Measurements from ENCODE around the gene RPS6KB2.

DNA sequence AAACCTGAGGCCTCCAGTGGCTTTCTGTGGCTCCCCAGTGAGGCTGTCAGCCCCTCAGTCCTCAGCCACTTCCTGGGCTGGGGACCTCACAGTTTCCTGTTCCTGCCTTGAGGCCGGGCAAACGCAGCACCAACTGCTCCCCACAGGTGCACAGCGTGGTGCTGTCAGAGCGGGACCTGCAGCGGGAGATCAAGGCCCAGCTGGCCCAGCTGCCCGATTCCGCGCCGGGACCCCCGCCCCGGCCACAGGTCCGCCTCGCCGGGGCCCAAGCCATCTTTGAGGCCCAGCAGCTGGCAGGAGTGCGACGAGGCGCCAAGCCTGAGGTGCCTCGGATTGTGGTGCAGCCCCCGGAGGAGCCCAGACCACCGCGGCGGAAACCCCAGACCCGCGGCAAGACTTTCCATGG lies 19.0 kb upstream of the RPS6KB2 start:
- TF ChIP-seq POLR2A (IDR thresholded peaks at IDR 0.05): no peak
- no peak for TF ChIP-seq POLR2AphosphoS5 (IDR thresholded peaks at IDR 0.05)
- no peak for TF ChIP-seq CTCF (IDR thresholded peaks at IDR 0.05)
